ENCODE measurements around the gene AGAP1.

The AGAP1 gene

GRCh38 chr2:235723371-235723770 is 229.5 kb downstream of the AGAP1 start:
- no peak for DNase-seq

- DNase-seq, result no peak
These were observed 230.1 kb downstream of the AGAP1 start for GRCh38 chr2:235723811-235724465.

GRCh38 chr2:235725016-235725489 is 231.2 kb downstream of the AGAP1 start:
- DNase-seq, result no peak

- no peak for DNase-seq
These were observed 232.0 kb downstream of the AGAP1 start for GRCh38 chr2:235725841-235726240.

GRCh38 chr2:235726554-235726953 is 232.7 kb downstream of the AGAP1 start:
- DNase-seq, result no peak

GRCh38 chr2:235727174-235727573 is 233.3 kb downstream of the AGAP1 start:
- no peak for DNase-seq

GRCh38 chr2:235727891-235728799 is 234.3 kb downstream of the AGAP1 start:
- no peak for DNase-seq

GRCh38 chr2:235728800-235729556 is 235.1 kb downstream of the AGAP1 start:
- DNase-seq, result no peak

GRCh38 chr2:235729557-235729947 is 235.7 kb downstream of the AGAP1 start:
- DNase-seq, result peak; percentile 20

- no peak for DNase-seq
These were observed 236.3 kb downstream of the AGAP1 start for GRCh38 chr2:235730115-235730514.

- no peak for DNase-seq
These were observed 239.9 kb downstream of the AGAP1 start for GRCh38 chr2:235733761-235734160.

GRCh38 chr2:235734168-235734567 is 240.3 kb downstream of the AGAP1 start:
- DNase-seq, result no peak

- DNase-seq, result no peak
These were observed 240.9 kb downstream of the AGAP1 start for GRCh38 chr2:235734688-235735231.

- peak; percentile 22 for DNase-seq
These were observed 243.6 kb downstream of the AGAP1 start for GRCh38 chr2:235737396-235737795.

GRCh38 chr2:235737840-235738239 is 244.0 kb downstream of the AGAP1 start:
- DNase-seq, result no peak

GRCh38 chr2:235739704-235740415 is 246.0 kb downstream of the AGAP1 start:
- no peak for DNase-seq

- peak; percentile 27 for DNase-seq
These were observed 247.0 kb downstream of the AGAP1 start for GRCh38 chr2:235740821-235741220.

- no peak for DNase-seq
These were observed 250.3 kb downstream of the AGAP1 start for GRCh38 chr2:235744161-235744560.

- no peak for DNase-seq
These were observed 251.8 kb downstream of the AGAP1 start for GRCh38 chr2:235745597-235745996.

GRCh38 chr2:235746257-235746934 is 252.6 kb downstream of the AGAP1 start:
- peak; percentile 70 for DNase-seq

- DNase-seq, result no peak
These were observed 253.3 kb downstream of the AGAP1 start for GRCh38 chr2:235747001-235747785.

Measured in DMS79 treated with DMSO at 0.1 percent for 48 hours (cell line).